K562 (cell line): ENCODE data around the gene ENDOV. TPM values are rescaled to one million over a fixed set of nuclear protein-coding genes. Genes with fewer than 3 reads are reported as not detected.

Source experiments
- ATAC-seq: fragments of 200-7000 bp; cut with Tn5 transposase; 3 replicates; pipeline ENCODE4 v1.9.1; 2020; ENCODE audit warnings: moderate library complexity
- BruUV-seq: library from RNA; stranded (reverse); fragments of 400-500 nt; replicated peaks from 2 replicates; lab custom pipeline; 2021; lab: Mats Ljungman, UMichigan
- CTCF ChIA-PET: fragments of 300-600 bp; formaldehyde crosslinking; extraction: SDS; loops from one replicate; lab custom pipeline; 2021; ENCODE audit warnings: low intra/inter-chr PET ratio; lab: Yijun Ruan, JAX
- POLR2A ChIA-PET: fragments of 300-600, 350-650 bp; sonication (Branson Sonifier 250); formaldehyde crosslinking; extraction: SDS; loops from one replicate; lab custom pipeline; 2021; ENCODE audit warnings: antibody characterized with exemption, inconsistent platforms; lab: Yijun Ruan, JAX
- DNase-seq, 4 experiments: peaks; one replicate each; pipeline versions ENCODE4 v3.0.0 to v3.0.0-alpha.2; 2011 to 2018; ENCODE audit warnings: low spot score in 3 of 4, mixed read lengths in 3 of 4; ENCODE audit errors: extremely low read depth in 1 of 4
- FAIRE-seq: peaks from 2 replicates; lab custom pipeline; 2011; peaks lifted over from hg19 to GRCh38; lab: Jason Lieb, UNC
- H2AFZ ChIP-seq: 2 replicates; pipeline ENCODE4 v1.6.0; 2011; ENCODE audit warnings: low read depth, low read length, control low read depth, inconsistent platforms
- H3K27ac ChIP-seq: fragments of 200-600 bp; 3 replicates; pipeline ENCODE4 v1.8.0; 2011; ENCODE audit warnings: low read depth, mild to moderate bottlenecking, control low read depth, inconsistent platforms, low read length, moderate library complexity, mixed read lengths; ENCODE audit errors: extremely low read depth
- H3K27me3 ChIP-seq, 2 experiments: fragments of 300-600 bp in 1 of 2; 2 replicates in 1 of 2; 3 replicates in 1 of 2; pipeline versions ENCODE4 v1.6.0 to v1.8.0; 2011; ENCODE audit warnings: inconsistent platforms in 2 of 2, low read length in 2 of 2, mild to moderate bottlenecking in 1 of 2, mixed read lengths in 1 of 2, moderate library complexity in 1 of 2; ENCODE audit not compliant: control insufficient read depth in 2 of 2, insufficient read depth in 2 of 2
- H3K36me3 ChIP-seq: fragments of 300-600 bp; 3 replicates; pipeline ENCODE4 v1.8.0; 2011; ENCODE audit warnings: mild to moderate bottlenecking, low read length, inconsistent platforms; ENCODE audit not compliant: control insufficient read depth, insufficient read depth
- H3K4me1 ChIP-seq, 2 experiments: fragments of 200-600 bp in 1 of 2; replicated peaks in 1 of 2; 2 replicates in 1 of 2; 3 replicates in 1 of 2; pipeline versions ENCODE4 v1.5.1 to v1.8.0; 2011; ENCODE audit warnings: inconsistent platforms in 2 of 2, low read length in 2 of 2, mild to moderate bottlenecking in 1 of 2, mixed read lengths in 1 of 2, moderate library complexity in 1 of 2; ENCODE audit not compliant: control insufficient read depth in 2 of 2, insufficient read depth in 2 of 2
- H3K4me2 ChIP-seq: 2 replicates; pipeline ENCODE4 v1.6.1; 2011; ENCODE audit warnings: low read length, control low read depth, inconsistent platforms, mixed read lengths; ENCODE audit not compliant: insufficient read depth
- H3K4me3 ChIP-seq: fragments of 200-600 bp; sonication (generic), shearing (Covaris generic); 2 replicates; pipeline ENCODE4 v1.5.1; 2016; ENCODE audit warnings: control low read depth, inconsistent platforms
- H3K79me2 ChIP-seq: fragments of 200-600 bp; 3 replicates; pipeline ENCODE4 v1.8.0; 2011; ENCODE audit warnings: low read length, inconsistent platforms; ENCODE audit not compliant: control insufficient read depth, insufficient read depth
- H3K9ac ChIP-seq, 2 experiments: 2 replicates each; pipeline versions ENCODE4 v1.6.0 to v1.6.1; 2011; ENCODE audit warnings: low read depth in 2 of 2, low read length in 2 of 2, control low read depth in 1 of 2, inconsistent platforms in 1 of 2, mild to moderate bottlenecking in 1 of 2, mixed read lengths in 1 of 2; ENCODE audit not compliant: insufficient read depth in 1 of 2
- H3K9me1 ChIP-seq: one replicate; pipeline ENCODE4 v1.6.0; 2011; ENCODE audit warnings: inconsistent platforms, mild to moderate bottlenecking, low read length, moderate library complexity; ENCODE audit not compliant: control insufficient read depth, insufficient read depth
- H3K9me3 ChIP-seq: replicated peaks from 2 replicates; pipeline ENCODE4 v1.5.1; 2011; ENCODE audit warnings: low read depth, low read length, inconsistent platforms; ENCODE audit not compliant: control insufficient read depth, insufficient read depth
- H4K20me1 ChIP-seq: replicated peaks from 2 replicates; pipeline ENCODE4 v1.6.1; 2011; ENCODE audit warnings: low read length, inconsistent platforms, mixed read lengths; ENCODE audit not compliant: control insufficient read depth, insufficient read depth
- CBX8 ChIP-seq: fragments of 200-600 bp; sonication (generic); IDR thresholded peaks from 2 replicates; pipeline ENCODE4 v1.6.1; 2012; ENCODE audit warnings: borderline replicate concordance, mixed run types, low read depth, mild to moderate bottlenecking, moderate library complexity, mixed read lengths, low read length, control low read depth, inconsistent platforms; ENCODE audit not compliant: poor library complexity, severe bottlenecking; ENCODE audit errors: extremely low read depth
- CCNT2 ChIP-seq: IDR thresholded peaks from 2 replicates; pipeline ENCODE4 v1.6.1; 2011; ENCODE audit warnings: borderline replicate concordance, low read depth, mild to moderate bottlenecking, moderate library complexity, mixed read lengths, low read length; ENCODE audit not compliant: insufficient read length; ENCODE audit errors: extremely low read depth
- ZNF3 ChIP-seq: fragments of 250-450 bp; sonication (Bioruptor Pico); IDR thresholded peaks from 2 replicates; pipeline ENCODE4 v1.5.0; 2021; ENCODE audit warnings: mild to moderate bottlenecking, moderate library complexity
- WGBS: fragments of 100-300 bp; shearing (Covaris generic); methylation state at CpG from one replicate; pipeline ENCODE4 v1.1.6; 2016; ENCODE audit warnings: low coverage, mixed read lengths; ENCODE audit not compliant: insufficient coverage; ENCODE audit errors: missing lambda C conversion rate; 5-methylcytosine and 5-hydroxymethylcytosine counted together
- in situ Hi-C: fragments of 300-500 bp; cut with MboI; formaldehyde crosslinking; loops from 4 replicates; pipeline ENCODE4 v1.15.0; 2018; ENCODE audit warnings: inconsistent platforms, mixed read lengths
- intact Hi-C: fragments of 100-400 bp; cut with micrococcal nuclease; formaldehyde crosslinking; loops from 2 replicates; pipeline ENCODE4 v1.14.2; 2022
- polyA plus RNA-seq, 8 experiments: library from polyadenylated mRNA; depleted of rRNA in 4 of 8; stranded (reverse) in 5 of 8; unstranded in 3 of 8; fragments of >200 nt; fragmentation: Nextera tagmentation in 2 of 8; fragmentation: Illumina TruSeq in 1 of 8; extraction: Ambion mirVana in 2 of 8; extraction: Trizol in 1 of 8; gene quantifications; 2 replicates each; pipeline versions ENCODE4 v1.2.1 to v1.2.3, GENCODE V29; 2011 to 2014; ENCODE audit warnings: inconsistent platforms in 1 of 8, missing spikeins in 1 of 8
- total RNA-seq, 7 experiments: library from RNA; depleted of rRNA in 6 of 7; stranded (reverse); fragments of >200 nt in 6 of 7; fragmentation: Illumina TruSeq in 2 of 7; extraction: Trizol in 2 of 7; gene quantifications; 2 replicates each; pipeline versions ENCODE4 v1.2.1 to v1.2.3, GENCODE V29; 2011 to 2021; ENCODE audit warnings: low replicate concordance in 1 of 7

Gene ENDOV
- total and polyA plus RNA-seq, 9 of the 15 experiments (the other 6 are each of a cell fraction or from before 2014, with no cell fraction given): 1.2 to 8.2 (median 3.7) TPM

DNA sequence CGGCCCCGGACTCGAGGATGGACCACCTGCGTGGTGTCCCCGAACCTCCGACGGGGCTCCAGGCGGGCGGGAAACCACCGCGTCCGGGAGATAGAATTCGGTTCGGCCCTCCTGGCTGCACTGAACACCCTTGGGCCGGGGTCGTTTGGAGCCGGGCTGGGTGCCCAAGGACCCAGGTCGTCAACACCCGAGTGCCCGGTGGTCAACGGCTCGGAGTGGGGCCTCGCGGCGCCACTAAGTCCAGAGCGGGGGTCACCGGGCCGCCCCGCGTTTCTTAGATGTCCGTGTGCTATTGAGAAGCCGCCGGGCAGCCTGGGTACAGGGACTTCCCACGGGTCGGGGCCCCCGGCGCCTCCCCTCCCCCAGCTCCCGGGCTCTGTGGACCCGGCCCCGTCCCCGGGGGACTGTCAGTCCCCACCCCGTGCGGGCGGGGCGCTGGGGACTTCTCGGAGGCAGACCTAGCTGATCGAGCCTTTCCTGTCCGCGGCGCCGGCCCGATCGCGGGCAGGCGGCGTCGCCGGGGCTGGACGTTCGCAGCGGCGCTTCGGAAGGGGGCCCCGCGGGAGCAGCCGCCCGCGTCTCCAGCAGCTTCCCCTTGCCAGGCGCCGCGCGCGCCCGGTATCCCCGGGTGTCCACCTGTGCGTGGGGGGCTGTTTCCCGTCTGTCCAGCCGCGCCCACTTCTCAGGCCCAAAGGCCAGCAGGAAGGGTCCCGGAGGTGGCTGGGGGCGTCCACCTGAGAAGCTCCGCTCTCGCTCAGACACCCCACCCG, 62.1 kb downstream of the ENDOV start:
- ChIA-PET CTCF (interaction anchor here (0.9 kb wide), 1 partner anchor 422 kb away, joined by 3 read pairs; no protein-coding TSS in a partner anchor), POLR2A (interaction anchor here (0.5 to 1.0 kb wide), 3 partner anchors 10 to 153 kb away, joined by 3 read pairs; no protein-coding TSS in a partner anchor)
- WGBS: 10% methylated on average over 38 of the region's 84 CpGs
- no peak overlapping the region for H3K27ac ChIP-seq
- no peaks in the 10 kb centered on the region for H3K36me3 ChIP-seq
- no peak overlapping the region for H3K4me3 ChIP-seq
- H3K27me3 ChIP-seq: peaks cover 38 to 94% of the 10 kb centered on the region in 2 experiments; a peak in 4 of 5 replicates
- peaks cover 0 to 57% of the 10 kb centered on the region in 2 experiments; a peak in 3 of 5 replicates for H3K4me1 ChIP-seq
- intact Hi-C loops (no loop called here), in situ Hi-C loops (no loop called here)
- H3K9me1 ChIP-seq: no peaks in the 10 kb centered on the region
- no peak overlapping the region for H3K4me2 ChIP-seq
- BruUV-seq: no TSS peak
- TF ChIP-seq CCNT2 (peak; percentile 4), ZNF3 (CRISPR knock-in tag) (no peak), CBX8 (no peak)
- H3K79me2 ChIP-seq: no peaks in the 10 kb centered on the region
- H4K20me1 ChIP-seq: peaks cover 12% of the 10 kb centered on the region
- no peak for FAIRE-seq
- 0 out of 3 replicates have a peak, but pooled peaks have one; percentile 20 for ATAC-seq
- DNase-seq: peak in 2 of 4 experiments; percentile 39 to 50
- no peak overlapping the region for H3K9ac ChIP-seq
- no peak overlapping the region for H2AFZ ChIP-seq
- H3K9me3 ChIP-seq: no peaks in the 10 kb centered on the region
